B cell (primary cell): Measurements from ENCODE around the gene ALKBH3. TPM values are rescaled to one million over a fixed set of nuclear protein-coding genes. Genes with fewer than 3 reads are reported as not detected.

ENCODE experiments used
- ATAC-seq: fragments of 200-7000 bp; cut with Tn5 transposase; one replicate; pipeline ENCODE4 v1.10.0; 2021; ENCODE audit warnings: low read depth, mild to moderate bottlenecking, moderate number of reproducible peaks, moderate library complexity
- CTCF ChIA-PET: fragments of 350-600 bp; sonication (Branson Sonifier 250); formaldehyde crosslinking; loops from one replicate; lab custom pipeline; 2021; ENCODE audit warnings: antibody characterized with exemption, inconsistent platforms; lab: Charles Lee
- POLR2A ChIA-PET: fragments of 350-600 bp; sonication (Branson Sonifier 250); formaldehyde crosslinking; loops from one replicate; lab custom pipeline; 2021; ENCODE audit warnings: antibody characterized with exemption; lab: Charles Lee
- DNase-seq: peaks from one replicate; pipeline ENCODE4 v3.0.0; 2013
- H2AFZ ChIP-seq: 2 replicates; pipeline ENCODE4 v1.6.1; 2012; ENCODE audit warnings: mild to moderate bottlenecking, low read depth, low read length; ENCODE audit not compliant: insufficient read depth, poor library complexity, severe bottlenecking
- H3K27ac ChIP-seq, 2 donors: 1 replicate in 1 of 2; 2 replicates in 1 of 2; pipeline ENCODE4 v1.5.1; 2012 to 2013; ENCODE audit warnings: low read length in 2 of 2, mild to moderate bottlenecking in 2 of 2, moderate library complexity in 1 of 2
- H3K27me3 ChIP-seq, 4 experiments: fragments of 200-600 bp in 1 of 4; sonication (generic) in 1 of 4; replicated peaks in 1 of 4; 1 replicate in 2 of 4; 2 replicates in 2 of 4; pipeline versions ENCODE4 v1.6.1 to v1.7.0; 2013 to 2016; ENCODE audit warnings: low read length in 3 of 4, mild to moderate bottlenecking in 2 of 4, mixed read lengths in 1 of 4, moderate library complexity in 1 of 4; ENCODE audit not compliant: insufficient read depth in 4 of 4, control insufficient read depth in 3 of 4; ENCODE audit errors: control extremely low read depth in 1 of 4
- H3K36me3 ChIP-seq, 2 experiments: replicated peaks in 1 of 2; 1 replicate in 1 of 2; 2 replicates in 1 of 2; pipeline versions ENCODE4 v1.6.1 to v1.7.1; 2013; ENCODE audit warnings: low read length in 1 of 2; ENCODE audit not compliant: insufficient read depth in 2 of 2, control insufficient read depth in 1 of 2; ENCODE audit errors: control extremely low read depth in 1 of 2, extremely low read depth in 1 of 2
- H3K4me1 ChIP-seq, 2 donors: fragments of 200-600 bp in 1 of 2; sonication (generic) in 1 of 2; 1 replicate in 1 of 2; 2 replicates in 1 of 2; pipeline versions ENCODE4 v1.5.1 to v1.6.1; 2013 to 2017; ENCODE audit warnings: low read length in 2 of 2; ENCODE audit not compliant: control insufficient read depth in 2 of 2, insufficient read depth in 2 of 2
- H3K4me2 ChIP-seq: replicated peaks from 2 replicates; pipeline ENCODE3; 2012; ENCODE audit warnings: mild to moderate bottlenecking, low read depth, low read length; ENCODE audit not compliant: poor library complexity, severe bottlenecking
- H3K4me3 ChIP-seq, 5 experiments: fragments of 200-600 bp in 1 of 5; sonication (generic) in 1 of 5; 1 replicate in 3 of 5; 2 replicates in 2 of 5; pipeline versions ENCODE4 v1.5.1 to v1.7.0; 2011 to 2016; ENCODE audit warnings: low read length in 4 of 5, mild to moderate bottlenecking in 4 of 5, low read depth in 2 of 5, control low read depth in 1 of 5, moderate library complexity in 1 of 5; ENCODE audit not compliant: insufficient read depth in 1 of 5; ENCODE audit errors: control extremely low read depth in 1 of 5, extremely low read depth in 1 of 5
- H3K79me2 ChIP-seq: fragments of 200-600 bp; sonication (generic); one replicate; pipeline ENCODE4 v1.6.0; 2016; ENCODE audit warnings: low read length; ENCODE audit not compliant: control insufficient read depth, insufficient read depth
- H3K9ac ChIP-seq: fragments of 200-600 bp; sonication (generic); 2 replicates; pipeline ENCODE4 v1.6.1; 2017; ENCODE audit warnings: mild to moderate bottlenecking, low read length, moderate library complexity
- H3K9me3 ChIP-seq, 3 donors: one replicate each; pipeline versions ENCODE4 v1.6.1 to v1.7.1; 2013; ENCODE audit warnings: low read length in 2 of 3; ENCODE audit not compliant: control insufficient read depth in 2 of 3, insufficient read depth in 1 of 3; ENCODE audit errors: control extremely low read depth in 1 of 3
- H4K20me1 ChIP-seq: 2 replicates; pipeline ENCODE4 v1.6.0; 2012; ENCODE audit warnings: mild to moderate bottlenecking, low read length; ENCODE audit not compliant: insufficient read depth, control insufficient read depth, poor library complexity, severe bottlenecking
- H3K27ac Mint-ChIP-seq: one replicate; pipeline ENCODE4 v1.8.0; 2021; ENCODE audit warnings: mixed read lengths
- H3K27me3 Mint-ChIP-seq: one replicate; pipeline ENCODE4 v1.8.0; 2021; ENCODE audit warnings: mixed read lengths
- H3K4me1 Mint-ChIP-seq: one replicate; pipeline ENCODE4 v1.8.0; 2021; ENCODE audit warnings: mixed read lengths
- H3K4me3 Mint-ChIP-seq: one replicate; pipeline ENCODE4 v1.8.0; 2021; ENCODE audit warnings: mixed read lengths
- H3K9me3 Mint-ChIP-seq: one replicate; pipeline ENCODE4 v1.8.0; 2022; ENCODE audit warnings: mixed read lengths; ENCODE audit not compliant: insufficient read depth
- EZH2 ChIP-seq: IDR thresholded peaks from 2 replicates; pipeline ENCODE4 v1.6.1; 2012; ENCODE audit warnings: borderline replicate concordance, low read depth, mild to moderate bottlenecking, moderate library complexity, low read length; ENCODE audit not compliant: insufficient read depth, poor library complexity, severe bottlenecking
- WGBS: methylation state at CpG from one replicate; pipeline ENCODE4 v1.1.5; 2013; ENCODE audit warnings: missing lambda C conversion rate; ENCODE audit not compliant: insufficient coverage; 5-methylcytosine and 5-hydroxymethylcytosine counted together
- intact Hi-C: fragments of 100-400 bp; cut with micrococcal nuclease; formaldehyde crosslinking; loops from one replicate; pipeline ENCODE4 v1.10.0; 2022
- polyA plus RNA-seq: library from polyadenylated mRNA; depleted of rRNA; stranded (reverse); fragments of >200 nt; gene quantifications from 2 replicates; pipeline ENCODE4 v1.2.3, GENCODE V29; 2012
- total RNA-seq, 2 donors: library from RNA; stranded (reverse); fragments of 120-200 nt in 1 of 2; gene quantifications; 1 replicate in 1 of 2; 2 replicates in 1 of 2; pipeline versions ENCODE4 v1.2.3 to v1.2.4, GENCODE V29; 2013 to 2022
- TF ChIP-seq, protein P1 (sequence below): fragments of 200-600 bp; IDR thresholded peaks from one replicate; pipeline ENCODE4 v1.8.0; 2022; ENCODE audit warnings: antibody characterized with exemption, mild to moderate bottlenecking

Gene ALKBH3
- total and polyA plus RNA-seq, 2 donors (not counting 1 experiment from before 2014, with no cell fraction given), result 22.3 to 26.7 TPM

DNA sequence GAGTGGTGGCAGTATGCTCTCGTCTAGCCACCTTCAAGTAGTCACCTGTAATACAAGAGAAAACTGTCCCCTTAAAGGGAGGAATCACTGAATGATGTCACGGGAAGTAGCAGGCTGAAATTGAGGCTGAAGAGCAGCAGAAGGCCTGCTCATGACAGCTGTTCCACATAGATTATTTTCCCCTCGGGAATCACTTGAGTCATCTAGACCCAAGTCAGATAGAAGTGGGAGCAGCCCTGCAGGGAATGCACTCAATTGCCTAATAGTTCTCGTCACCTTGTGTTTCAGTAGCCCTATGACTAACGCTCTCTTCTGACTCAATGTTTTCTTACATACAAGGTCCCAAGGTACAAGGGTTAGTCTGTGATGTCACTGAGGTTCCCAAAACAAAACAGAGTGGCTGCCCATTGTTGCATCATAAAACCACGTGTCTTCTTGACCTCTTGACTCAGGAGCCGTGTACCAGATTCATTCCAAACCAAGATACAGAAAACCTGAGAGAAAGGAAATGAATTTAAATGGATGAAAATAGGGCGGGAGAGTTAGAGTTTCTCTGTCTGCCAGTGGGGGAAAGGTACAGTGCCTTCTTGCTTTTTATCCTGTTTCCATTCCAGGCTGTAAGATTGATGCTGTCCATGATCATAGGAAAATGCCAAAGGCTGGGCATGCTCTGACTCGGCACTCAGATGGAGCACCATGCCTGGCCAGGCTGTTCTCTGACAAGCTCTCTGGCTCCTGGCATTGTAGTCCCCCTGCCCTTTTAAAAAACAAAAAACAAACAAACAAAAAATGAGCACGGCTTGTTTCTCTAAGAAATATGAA is 40.2 kb downstream of the ALKBH3 start:
- H3K9ac ChIP-seq, result no peak overlapping the region
- no peaks in the 10 kb centered on the region for H3K79me2 ChIP-seq
- 81% methylated on average over 5 of the region's 10 CpGs for WGBS
- no peaks in the 10 kb centered on the region for H3K9me3 ChIP-seq
- POLR2A ChIA-PET, result no interaction called here
- H3K27ac Mint-ChIP-seq, result no peak overlapping the region
- CTCF ChIA-PET, result no interaction called here
- no peaks in the 10 kb centered on the region for H3K27me3 ChIP-seq
- no peak for DNase-seq
- no peak overlapping the region for H3K4me2 ChIP-seq
- TF ChIP-seq, protein P1, sequence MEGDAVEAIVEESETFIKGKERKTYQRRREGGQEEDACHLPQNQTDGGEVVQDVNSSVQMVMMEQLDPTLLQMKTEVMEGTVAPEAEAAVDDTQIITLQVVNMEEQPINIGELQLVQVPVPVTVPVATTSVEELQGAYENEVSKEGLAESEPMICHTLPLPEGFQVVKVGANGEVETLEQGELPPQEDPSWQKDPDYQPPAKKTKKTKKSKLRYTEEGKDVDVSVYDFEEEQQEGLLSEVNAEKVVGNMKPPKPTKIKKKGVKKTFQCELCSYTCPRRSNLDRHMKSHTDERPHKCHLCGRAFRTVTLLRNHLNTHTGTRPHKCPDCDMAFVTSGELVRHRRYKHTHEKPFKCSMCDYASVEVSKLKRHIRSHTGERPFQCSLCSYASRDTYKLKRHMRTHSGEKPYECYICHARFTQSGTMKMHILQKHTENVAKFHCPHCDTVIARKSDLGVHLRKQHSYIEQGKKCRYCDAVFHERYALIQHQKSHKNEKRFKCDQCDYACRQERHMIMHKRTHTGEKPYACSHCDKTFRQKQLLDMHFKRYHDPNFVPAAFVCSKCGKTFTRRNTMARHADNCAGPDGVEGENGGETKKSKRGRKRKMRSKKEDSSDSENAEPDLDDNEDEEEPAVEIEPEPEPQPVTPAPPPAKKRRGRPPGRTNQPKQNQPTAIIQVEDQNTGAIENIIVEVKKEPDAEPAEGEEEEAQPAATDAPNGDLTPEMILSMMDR, result no peak
- TF ChIP-seq EZH2, result no peak
- H3K4me1 ChIP-seq, result no peaks in the 10 kb centered on the region
- H3K27me3 Mint-ChIP-seq, result no peaks in the 10 kb centered on the region
- H2AFZ ChIP-seq, result no peak overlapping the region
- no peaks in the 10 kb centered on the region for H3K4me1 Mint-ChIP-seq
- no peak overlapping the region for H3K4me3 ChIP-seq
- peaks cover 0 to 55% of the 10 kb centered on the region in 2 experiments for H3K36me3 ChIP-seq
- no peaks in the 10 kb centered on the region for H4K20me1 ChIP-seq
- H3K9me3 Mint-ChIP-seq, result no peaks in the 10 kb centered on the region
- ATAC-seq, result no peak
- no peak overlapping the region for H3K27ac ChIP-seq
- intact Hi-C loops, result no loop called here
- H3K4me3 Mint-ChIP-seq, result no peak overlapping the region

DNA sequence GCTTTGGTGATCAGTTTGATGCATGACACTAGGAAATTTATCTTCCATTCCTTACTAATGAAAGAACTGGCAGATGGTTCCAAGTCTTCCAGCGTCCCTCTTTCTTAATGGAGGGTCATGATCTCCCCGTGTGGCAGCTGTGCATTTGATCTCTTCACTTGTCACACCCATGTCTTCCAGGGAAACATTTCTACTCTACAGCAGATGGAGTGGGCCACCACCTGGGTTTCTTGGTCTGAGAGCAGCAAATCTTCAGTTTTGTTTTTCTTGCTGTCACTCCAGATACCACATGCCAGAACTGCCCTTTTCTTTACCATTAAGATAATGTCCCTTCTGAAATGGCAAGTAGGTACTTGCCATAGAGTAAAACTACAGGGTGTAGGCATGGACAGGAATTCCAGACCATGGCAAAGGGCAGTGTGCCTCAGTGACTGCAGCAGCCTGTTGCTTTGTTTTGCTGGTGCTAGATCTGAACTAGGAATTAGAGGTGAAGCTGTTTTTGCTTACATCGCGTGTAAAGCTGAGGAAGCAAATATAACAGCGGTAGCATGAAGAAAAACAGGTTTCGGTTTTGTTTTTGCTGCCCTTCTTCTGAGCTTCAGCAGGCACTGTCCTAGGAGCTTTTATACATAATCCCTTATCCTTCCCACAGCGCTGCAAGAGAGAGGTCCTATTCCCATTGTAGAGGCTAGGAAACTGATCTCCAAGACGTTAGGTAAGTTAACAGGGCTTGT is 41.1 kb downstream of the ALKBH3 start:
- H2AFZ ChIP-seq, result no peak overlapping the region
- Mint-ChIP-seq H3K9me3 (no peaks in the 10 kb centered on the region), H3K4me3 (no peak overlapping the region), H3K27me3 (no peaks in the 10 kb centered on the region), H3K4me1 (no peaks in the 10 kb centered on the region), H3K27ac (no peak overlapping the region)
- TF ChIP-seq, protein P1, result no peak
- TF ChIP-seq EZH2, result no peak
- no peaks in the 10 kb centered on the region for H3K4me1 ChIP-seq
- H3K36me3 ChIP-seq, result peaks cover 0 to 48% of the 10 kb centered on the region in 2 experiments
- POLR2A ChIA-PET, result no interaction called here
- no peak for ATAC-seq
- H3K79me2 ChIP-seq, result no peaks in the 10 kb centered on the region
- intact Hi-C loops, result no loop called here
- no peak overlapping the region for H3K4me2 ChIP-seq
- no peak overlapping the region for H3K27ac ChIP-seq
- H3K4me3 ChIP-seq, result no peak overlapping the region
- no peaks in the 10 kb centered on the region for H3K9me3 ChIP-seq
- 100% methylated on average over 5 of the region's 8 CpGs for WGBS
- H3K9ac ChIP-seq, result no peak overlapping the region
- H4K20me1 ChIP-seq, result no peaks in the 10 kb centered on the region
- CTCF ChIA-PET, result no interaction called here
- no peak for DNase-seq
- H3K27me3 ChIP-seq, result no peaks in the 10 kb centered on the region
